Loucy (cell line): ENCODE data around the gene PVALEF.

Experiments used
- H2AFZ ChIP-seq: fragments of 200-600 bp; sonication (generic); 2 replicates; pipeline ENCODE4 v1.6.0; 2016; ENCODE audit warnings: antibody characterized with exemption, mild to moderate bottlenecking, low read length, moderate library complexity
- H3F3A ChIP-seq: fragments of 200-600 bp; 2 replicates; pipeline ENCODE4 v1.6.0; 2016; ENCODE audit warnings: antibody characterized with exemption, low read depth, mild to moderate bottlenecking
- H3K27me3 ChIP-seq: fragments of 200-600 bp; sonication (generic); 2 replicates; pipeline ENCODE4 v1.6.1; 2014; ENCODE audit warnings: low read length, mild to moderate bottlenecking; ENCODE audit not compliant: insufficient read depth, poor library complexity, severe bottlenecking
- H3K36me3 ChIP-seq: fragments of 200-600 bp; sonication (generic); 2 replicates; pipeline ENCODE4 v1.6.1; 2016; ENCODE audit warnings: low read length; ENCODE audit not compliant: insufficient read depth
- H3K4me1 ChIP-seq: fragments of 200-600 bp; sonication (generic); 2 replicates; pipeline ENCODE4 v1.5.1; 2014; ENCODE audit warnings: low read length, mild to moderate bottlenecking; ENCODE audit not compliant: insufficient read depth, poor library complexity, severe bottlenecking
- H3K4me2 ChIP-seq: fragments of 200-600 bp; sonication (generic); 2 replicates; pipeline ENCODE4 v1.6.0; 2014; ENCODE audit warnings: antibody characterized with exemption, low read length, low read depth, mild to moderate bottlenecking; ENCODE audit not compliant: poor library complexity, severe bottlenecking
- H3K4me3 ChIP-seq: fragments of 200-600 bp; sonication (generic); 2 replicates; pipeline ENCODE4 v1.5.1; 2014; ENCODE audit warnings: low read length, mild to moderate bottlenecking, mixed read lengths; ENCODE audit not compliant: poor library complexity, severe bottlenecking
- H3K79me2 ChIP-seq: fragments of 200-600 bp; sonication (generic); 2 replicates; pipeline ENCODE4 v1.6.1; 2014; ENCODE audit warnings: low read length; ENCODE audit not compliant: insufficient read depth
- H3K9ac ChIP-seq: fragments of 200-600 bp; sonication (generic); 2 replicates; pipeline ENCODE4 v1.6.0; 2014; ENCODE audit warnings: mild to moderate bottlenecking, low read depth, low read length, moderate library complexity; ENCODE audit not compliant: poor library complexity, severe bottlenecking
- H3K9me2 ChIP-seq: fragments of 200-600 bp; sonication (generic); replicated peaks from 2 replicates; pipeline ENCODE4 v1.6.1; 2016; ENCODE audit warnings: low read depth, low read length, mixed read lengths
- H3K9me3 ChIP-seq: fragments of 200-600 bp; sonication (generic); 2 replicates; pipeline ENCODE4 v1.6.1; 2014; ENCODE audit warnings: mild to moderate bottlenecking, antibody characterized with exemption, low read length, low read depth; ENCODE audit not compliant: insufficient read depth
- H4K20me1 ChIP-seq: fragments of 200-600 bp; sonication (generic); 2 replicates; pipeline ENCODE4 v1.6.0; 2014; ENCODE audit warnings: antibody characterized with exemption, low read length, mild to moderate bottlenecking; ENCODE audit not compliant: insufficient read depth, poor library complexity, severe bottlenecking
- CTCF ChIP-seq: fragments of 200-600 bp; sonication (generic); conservative IDR thresholded peaks from 2 replicates; pipeline ENCODE4 v1.5.1; 2014; ENCODE audit warnings: mild to moderate bottlenecking, antibody characterized with exemption, low read length
- EZH2phosphoT487 ChIP-seq: fragments of 200-600 bp; IDR thresholded peaks from 2 replicates; pipeline ENCODE4 v1.6.1; 2018; ENCODE audit warnings: antibody characterized with exemption, mild to moderate bottlenecking, moderate library complexity, borderline replicate concordance

The PVALEF gene

GRCh38 chr17:81135505-81136278 is 29.6 kb upstream of the PVALEF start:
- H3K79me2 ChIP-seq = no peaks in the 10 kb centered on the region
- H3K27me3 ChIP-seq = no peaks in the 10 kb centered on the region
- TF ChIP-seq CTCF (no peak), EZH2phosphoT487 (no peak)
- H3K36me3 ChIP-seq = no peaks in the 10 kb centered on the region
- H2AFZ ChIP-seq = no peak overlapping the region
- no peak overlapping the region for H3K4me3 ChIP-seq
- no peaks in the 10 kb centered on the region for H3K4me1 ChIP-seq
- no peak overlapping the region for H3K4me2 ChIP-seq
- no peak overlapping the region for H3K9ac ChIP-seq
- peaks cover 2% of the 10 kb centered on the region; the same call in 1 of the 2 replicates for H3F3A ChIP-seq
- no peaks in the 10 kb centered on the region for H3K9me3 ChIP-seq
- H4K20me1 ChIP-seq = no peaks in the 10 kb centered on the region
- no peaks in the 10 kb centered on the region for H3K9me2 ChIP-seq

GRCh38 chr17:81136366-81136765 is 28.9 kb upstream of the PVALEF start:
- no peaks in the 10 kb centered on the region for H3K9me2 ChIP-seq
- H3K4me1 ChIP-seq = no peaks in the 10 kb centered on the region
- H3K9me3 ChIP-seq = no peaks in the 10 kb centered on the region
- no peak overlapping the region for H2AFZ ChIP-seq
- H3K36me3 ChIP-seq = no peaks in the 10 kb centered on the region
- H3K9ac ChIP-seq = no peak overlapping the region
- H3K4me2 ChIP-seq = no peak overlapping the region
- TF ChIP-seq EZH2phosphoT487 (no peak), CTCF (no peak)
- H3F3A ChIP-seq = peaks cover 2% of the 10 kb centered on the region; the same call in 1 of the 2 replicates
- H3K4me3 ChIP-seq = no peak overlapping the region
- H4K20me1 ChIP-seq = no peaks in the 10 kb centered on the region
- H3K79me2 ChIP-seq = no peaks in the 10 kb centered on the region
- H3K27me3 ChIP-seq = no peaks in the 10 kb centered on the region

- Histone ChIP-seq H3K36me3 (no peaks in the 10 kb centered on the region), H3K4me3 (no peak overlapping the region), H4K20me1 (no peaks in the 10 kb centered on the region), H3K9me3 (no peaks in the 10 kb centered on the region), H3K9ac (no peak overlapping the region), H3K79me2 (no peaks in the 10 kb centered on the region), H3K9me2 (no peaks in the 10 kb centered on the region), H3K27me3 (no peaks in the 10 kb centered on the region), H3K4me1 (peaks cover under 1% of the 10 kb centered on the region), H3K4me2 (no peak overlapping the region), H2AFZ (no peak overlapping the region), H3F3A (peaks cover 2% of the 10 kb centered on the region; the same call in 1 of the 2 replicates)
- TF ChIP-seq CTCF = no peak
- no peak for TF ChIP-seq EZH2phosphoT487
Observed at GRCh38 chr17:81137248-81137647, 28.1 kb upstream of the PVALEF start.
